ENCODE results near the gene ELF5.

Gene ELF5

GRCh38 chr11:34531663-34532062 is 18.1 kb upstream of the ELF5 start:
- TF ChIP-seq, protein P1, sequence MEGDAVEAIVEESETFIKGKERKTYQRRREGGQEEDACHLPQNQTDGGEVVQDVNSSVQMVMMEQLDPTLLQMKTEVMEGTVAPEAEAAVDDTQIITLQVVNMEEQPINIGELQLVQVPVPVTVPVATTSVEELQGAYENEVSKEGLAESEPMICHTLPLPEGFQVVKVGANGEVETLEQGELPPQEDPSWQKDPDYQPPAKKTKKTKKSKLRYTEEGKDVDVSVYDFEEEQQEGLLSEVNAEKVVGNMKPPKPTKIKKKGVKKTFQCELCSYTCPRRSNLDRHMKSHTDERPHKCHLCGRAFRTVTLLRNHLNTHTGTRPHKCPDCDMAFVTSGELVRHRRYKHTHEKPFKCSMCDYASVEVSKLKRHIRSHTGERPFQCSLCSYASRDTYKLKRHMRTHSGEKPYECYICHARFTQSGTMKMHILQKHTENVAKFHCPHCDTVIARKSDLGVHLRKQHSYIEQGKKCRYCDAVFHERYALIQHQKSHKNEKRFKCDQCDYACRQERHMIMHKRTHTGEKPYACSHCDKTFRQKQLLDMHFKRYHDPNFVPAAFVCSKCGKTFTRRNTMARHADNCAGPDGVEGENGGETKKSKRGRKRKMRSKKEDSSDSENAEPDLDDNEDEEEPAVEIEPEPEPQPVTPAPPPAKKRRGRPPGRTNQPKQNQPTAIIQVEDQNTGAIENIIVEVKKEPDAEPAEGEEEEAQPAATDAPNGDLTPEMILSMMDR (conservative IDR thresholded peaks at IDR 0.05): no peak
- TF ChIP-seq ZFX (IDR thresholded peaks at IDR 0.05): no peak
- no peak overlapping the region for H3K27ac ChIP-seq

DNA sequence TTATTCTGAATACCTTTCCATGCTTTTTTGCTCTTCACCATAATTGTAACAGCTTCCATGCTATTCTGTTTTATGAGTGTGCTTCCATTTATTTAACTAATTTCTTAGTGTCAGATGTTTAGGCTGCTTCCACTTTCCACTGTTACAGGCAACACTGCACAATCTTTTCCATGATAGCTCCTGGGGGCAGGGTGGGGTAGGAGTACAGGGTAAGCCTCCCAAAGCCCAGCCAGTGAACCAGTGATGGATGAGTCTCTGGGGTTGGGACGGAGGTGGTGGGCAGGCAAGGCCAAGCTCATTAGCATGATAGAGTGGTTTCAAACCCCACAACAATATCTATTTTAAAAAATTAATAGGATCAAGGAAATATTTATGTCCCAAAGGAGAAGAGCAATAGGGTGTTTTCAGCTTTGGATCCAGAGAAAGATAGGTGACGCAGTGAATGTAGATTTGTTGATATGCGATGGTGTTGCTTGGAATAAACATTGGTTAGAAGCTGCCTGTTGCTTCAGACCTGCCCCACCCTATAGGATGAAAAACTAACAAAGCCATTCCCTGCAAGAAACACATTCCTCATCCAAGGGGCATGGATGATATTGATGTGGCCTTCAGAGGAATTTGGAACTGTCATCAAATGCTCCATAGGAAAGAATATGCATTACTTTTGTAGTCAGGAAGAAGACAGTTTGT is 17.1 kb upstream of the ELF5 start:
- TF ChIP-seq ZFX (IDR thresholded peaks at IDR 0.05): no peak
- TF ChIP-seq, protein P1 (conservative IDR thresholded peaks at IDR 0.05): no peak

DNA sequence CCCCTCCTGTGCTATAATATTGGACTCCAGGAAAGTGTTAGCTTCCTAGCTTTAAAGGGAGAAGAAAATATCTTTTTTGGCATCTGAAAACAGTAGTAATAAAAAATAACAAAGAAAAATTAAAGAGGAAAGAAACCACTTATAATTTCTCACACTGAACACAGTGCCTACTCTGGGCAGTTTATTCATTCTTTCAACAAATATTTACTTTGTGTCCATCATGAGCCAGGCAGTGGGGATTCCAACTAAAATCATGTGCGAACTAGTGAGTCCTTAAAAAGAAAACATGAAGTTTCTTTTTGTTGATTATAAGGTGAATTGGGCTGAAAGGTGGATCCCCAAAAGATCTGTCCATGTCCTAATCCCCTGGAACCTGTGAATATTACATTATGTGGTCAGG is 16.0 kb upstream of the ELF5 start:
- no peak for TF ChIP-seq ZFX (IDR thresholded peaks at IDR 0.05)
- TF ChIP-seq, protein P1 (conservative IDR thresholded peaks at IDR 0.05): no peak
- H3K27ac ChIP-seq: no peak overlapping the region; the same call in 1 of the 2 replicates

More for the DNA sequence above, 17.1 kb upstream of the ELF5 start:
- no peak overlapping the region for H3K27ac ChIP-seq

- H3K27ac ChIP-seq: no peak overlapping the region
- TF ChIP-seq, protein P1 (conservative IDR thresholded peaks at IDR 0.05): no peak
- no peak for TF ChIP-seq ZFX (IDR thresholded peaks at IDR 0.05)
These were observed 14.5 kb upstream of the ELF5 start for GRCh38 chr11:34528072-34528471.

DNA sequence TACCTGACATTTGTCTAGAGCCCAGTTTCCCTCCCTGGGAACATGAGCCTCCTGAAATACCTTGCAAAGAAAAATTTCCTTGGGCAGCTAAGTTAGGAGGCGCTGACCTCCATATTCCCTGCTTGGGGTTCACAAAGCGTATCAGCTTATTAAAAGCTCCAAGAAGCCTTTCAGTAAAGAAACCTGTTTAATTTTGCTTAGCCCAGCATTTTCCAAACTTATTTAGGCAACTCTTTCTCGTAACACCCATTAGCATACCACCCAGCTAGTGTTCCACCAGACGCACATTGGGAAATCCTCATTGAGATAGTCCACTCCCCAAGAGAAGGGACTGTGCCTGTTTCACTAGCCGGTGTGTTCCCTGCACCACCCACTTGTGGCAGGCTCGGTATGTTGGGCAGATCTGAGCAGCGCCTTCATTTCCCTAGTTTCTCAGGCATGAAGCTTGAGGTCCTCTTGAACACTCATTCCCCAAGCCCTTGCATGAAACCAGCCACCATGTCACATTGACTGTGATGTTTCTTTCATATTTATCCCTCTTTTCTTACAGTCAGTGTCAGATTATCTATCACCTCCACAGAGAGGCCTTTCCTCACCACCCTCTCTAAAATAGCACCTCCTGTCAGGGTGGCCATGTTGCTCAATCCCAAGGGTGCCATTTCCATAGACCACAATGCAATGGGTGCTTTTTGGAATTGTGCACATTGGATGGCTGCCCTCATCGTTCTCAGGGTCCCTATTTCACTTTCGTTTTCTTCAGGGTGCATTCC is 12.5 kb upstream of the ELF5 start:
- H3K27ac ChIP-seq: no peak overlapping the region
- TF ChIP-seq ZFX (IDR thresholded peaks at IDR 0.05): no peak
- TF ChIP-seq, protein P1 (conservative IDR thresholded peaks at IDR 0.05): no peak

- TF ChIP-seq ZFX (IDR thresholded peaks at IDR 0.05): no peak
- TF ChIP-seq, protein P1 (conservative IDR thresholded peaks at IDR 0.05): no peak
- no peak overlapping the region for H3K27ac ChIP-seq
These were observed 11.5 kb upstream of the ELF5 start for GRCh38 chr11:34525098-34525497.

- no peak for TF ChIP-seq ZFX (IDR thresholded peaks at IDR 0.05)
- TF ChIP-seq, protein P1 (conservative IDR thresholded peaks at IDR 0.05): no peak
- H3K27ac ChIP-seq: no peak overlapping the region
These were observed 11.1 kb upstream of the ELF5 start for GRCh38 chr11:34524696-34525095.

Data from C4-2B (cell line).